Endothelial cell (in vitro differentiated cells): ENCODE results near the gene FRMD1. TPM values are rescaled to one million over a fixed set of nuclear protein-coding genes. Genes with fewer than 3 reads are reported as not detected.

ENCODE experiments used
- DNase-seq: peaks from one replicate; pipeline ENCODE4 v3.0.0; 2021; ENCODE audit warnings: low spot score
- H3K27ac Mint-ChIP-seq: one replicate; pipeline ENCODE4 v1.8.0; 2021; ENCODE audit warnings: mixed read lengths, inconsistent platforms; ENCODE audit not compliant: unreplicated experiment
- H3K27me3 Mint-ChIP-seq: one replicate; pipeline ENCODE4 v1.8.0; 2021; ENCODE audit warnings: mild to moderate bottlenecking, moderate library complexity, mixed read lengths, inconsistent platforms; ENCODE audit not compliant: unreplicated experiment
- H3K36me3 Mint-ChIP-seq: one replicate; pipeline ENCODE4 v1.8.0; 2021; ENCODE audit warnings: mild to moderate bottlenecking, low read depth, mixed read lengths, inconsistent platforms; ENCODE audit not compliant: unreplicated experiment
- H3K4me1 Mint-ChIP-seq: one replicate; pipeline ENCODE4 v1.8.0; 2021; ENCODE audit warnings: mild to moderate bottlenecking, mixed read lengths, inconsistent platforms; ENCODE audit not compliant: unreplicated experiment
- H3K4me3 Mint-ChIP-seq: one replicate; pipeline ENCODE4 v1.8.0; 2021; ENCODE audit warnings: mild to moderate bottlenecking, mixed read lengths, inconsistent platforms; ENCODE audit not compliant: unreplicated experiment
- H3K9me3 Mint-ChIP-seq: one replicate; pipeline ENCODE4 v1.8.0; 2021; ENCODE audit warnings: mixed read lengths, inconsistent platforms; ENCODE audit not compliant: unreplicated experiment
- total RNA-seq: library from RNA; stranded (reverse); fragmentation: NEBNext Ultra II Directional; extraction: Animal tissue kit (Norgen Biotek cat#: 25700); gene quantifications from one replicate; pipeline ENCODE4 v1.2.1, GENCODE V29; 2021; ENCODE audit not compliant: unreplicated experiment
- TF ChIP-seq, protein P1 (sequence below): fragments of 200-600 bp; sonication (generic); IDR thresholded peaks from one replicate; pipeline ENCODE4 v1.5.0; 2021; ENCODE audit warnings: antibody characterized with exemption; ENCODE audit not compliant: unreplicated experiment

FRMD1 gene
- total RNA-seq, 1 donor from 2014 or later: 0.05 TPM

DNA sequence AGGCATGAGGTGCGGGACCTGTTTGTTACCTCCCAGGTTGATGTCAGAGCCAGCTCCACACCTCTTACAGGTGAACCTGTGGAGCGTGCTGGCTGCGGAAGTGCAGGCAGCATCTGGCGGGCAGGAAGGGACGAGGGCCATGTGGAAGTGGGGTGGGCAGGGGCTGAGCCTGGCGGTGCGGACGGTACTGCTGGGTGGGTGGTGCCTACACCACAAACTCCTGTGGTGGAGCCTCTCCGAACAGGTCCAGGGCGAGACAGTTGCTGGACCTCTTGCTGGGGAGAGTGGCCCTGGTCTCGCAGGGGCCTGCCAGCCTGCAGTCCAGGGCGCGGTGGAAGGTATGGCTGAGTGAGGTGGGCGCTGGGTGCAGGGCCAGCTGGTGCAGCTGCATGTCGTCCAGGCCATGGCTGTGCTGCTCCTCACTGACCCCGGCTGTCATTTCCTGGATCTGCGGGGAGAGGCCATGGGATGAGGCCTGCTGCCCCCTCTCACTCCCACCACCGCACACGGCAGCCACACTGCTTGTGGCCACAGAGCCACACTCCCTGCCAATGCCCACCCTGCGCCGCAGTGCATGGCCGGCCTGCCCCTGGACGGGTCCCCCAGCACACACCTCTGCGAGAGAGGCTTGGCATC is 22.0 kb downstream of the FRMD1 start:
- H3K9me3 Mint-ChIP-seq: no peaks in the 10 kb centered on the region
- no peaks in the 10 kb centered on the region for H3K36me3 Mint-ChIP-seq
- DNase-seq: no peak
- no peaks in the 10 kb centered on the region for H3K27me3 Mint-ChIP-seq
- H3K4me1 Mint-ChIP-seq: no peaks in the 10 kb centered on the region
- H3K4me3 Mint-ChIP-seq: no peak overlapping the region
- no peak overlapping the region for H3K27ac Mint-ChIP-seq
- TF ChIP-seq, protein P1, sequence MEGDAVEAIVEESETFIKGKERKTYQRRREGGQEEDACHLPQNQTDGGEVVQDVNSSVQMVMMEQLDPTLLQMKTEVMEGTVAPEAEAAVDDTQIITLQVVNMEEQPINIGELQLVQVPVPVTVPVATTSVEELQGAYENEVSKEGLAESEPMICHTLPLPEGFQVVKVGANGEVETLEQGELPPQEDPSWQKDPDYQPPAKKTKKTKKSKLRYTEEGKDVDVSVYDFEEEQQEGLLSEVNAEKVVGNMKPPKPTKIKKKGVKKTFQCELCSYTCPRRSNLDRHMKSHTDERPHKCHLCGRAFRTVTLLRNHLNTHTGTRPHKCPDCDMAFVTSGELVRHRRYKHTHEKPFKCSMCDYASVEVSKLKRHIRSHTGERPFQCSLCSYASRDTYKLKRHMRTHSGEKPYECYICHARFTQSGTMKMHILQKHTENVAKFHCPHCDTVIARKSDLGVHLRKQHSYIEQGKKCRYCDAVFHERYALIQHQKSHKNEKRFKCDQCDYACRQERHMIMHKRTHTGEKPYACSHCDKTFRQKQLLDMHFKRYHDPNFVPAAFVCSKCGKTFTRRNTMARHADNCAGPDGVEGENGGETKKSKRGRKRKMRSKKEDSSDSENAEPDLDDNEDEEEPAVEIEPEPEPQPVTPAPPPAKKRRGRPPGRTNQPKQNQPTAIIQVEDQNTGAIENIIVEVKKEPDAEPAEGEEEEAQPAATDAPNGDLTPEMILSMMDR: no peak

DNA sequence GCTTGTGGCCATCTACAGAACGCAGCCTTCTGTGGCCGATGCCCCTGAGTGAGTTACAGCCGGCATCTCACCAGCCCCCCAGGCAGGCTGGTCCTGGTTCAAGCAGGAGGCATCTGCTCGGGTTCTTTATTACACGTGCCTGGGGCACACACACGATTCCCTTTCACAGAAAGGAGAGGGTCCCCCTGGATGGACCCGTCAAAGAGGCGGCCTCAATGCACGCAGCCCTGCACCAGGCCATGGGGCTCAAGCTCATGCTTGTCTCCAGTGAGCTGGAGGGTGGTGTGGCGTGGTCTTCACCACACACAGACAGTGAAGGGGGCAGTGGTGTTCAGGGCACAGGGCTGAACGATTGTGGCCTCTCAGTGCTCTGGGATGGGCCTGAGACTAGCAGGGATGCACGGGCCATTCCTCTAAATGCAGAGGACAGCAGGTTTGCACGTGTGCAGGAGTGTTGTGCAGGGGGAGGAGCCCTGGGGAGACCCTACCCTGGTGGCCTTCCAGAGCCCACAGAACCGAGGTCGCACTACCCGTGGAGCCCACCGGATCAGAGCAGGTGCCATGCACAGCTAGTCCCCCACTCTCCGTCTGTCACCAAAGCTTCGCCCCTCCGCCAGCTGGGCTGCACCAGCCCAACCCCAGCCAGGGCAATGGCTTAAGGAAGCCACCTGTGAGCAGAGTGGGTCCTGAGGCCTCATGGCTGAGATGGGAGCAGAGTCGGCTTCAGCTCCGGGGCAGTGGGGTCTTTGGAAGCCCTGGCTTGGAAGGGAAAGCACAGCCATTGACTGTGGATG is 23.1 kb downstream of the FRMD1 start:
- TF ChIP-seq, protein P1: no peak
- Mint-ChIP-seq H3K9me3 (no peaks in the 10 kb centered on the region), H3K36me3 (no peaks in the 10 kb centered on the region), H3K27me3 (no peaks in the 10 kb centered on the region), H3K27ac (no peak overlapping the region), H3K4me3 (no peak overlapping the region), H3K4me1 (no peaks in the 10 kb centered on the region)
- DNase-seq: no peak

DNA sequence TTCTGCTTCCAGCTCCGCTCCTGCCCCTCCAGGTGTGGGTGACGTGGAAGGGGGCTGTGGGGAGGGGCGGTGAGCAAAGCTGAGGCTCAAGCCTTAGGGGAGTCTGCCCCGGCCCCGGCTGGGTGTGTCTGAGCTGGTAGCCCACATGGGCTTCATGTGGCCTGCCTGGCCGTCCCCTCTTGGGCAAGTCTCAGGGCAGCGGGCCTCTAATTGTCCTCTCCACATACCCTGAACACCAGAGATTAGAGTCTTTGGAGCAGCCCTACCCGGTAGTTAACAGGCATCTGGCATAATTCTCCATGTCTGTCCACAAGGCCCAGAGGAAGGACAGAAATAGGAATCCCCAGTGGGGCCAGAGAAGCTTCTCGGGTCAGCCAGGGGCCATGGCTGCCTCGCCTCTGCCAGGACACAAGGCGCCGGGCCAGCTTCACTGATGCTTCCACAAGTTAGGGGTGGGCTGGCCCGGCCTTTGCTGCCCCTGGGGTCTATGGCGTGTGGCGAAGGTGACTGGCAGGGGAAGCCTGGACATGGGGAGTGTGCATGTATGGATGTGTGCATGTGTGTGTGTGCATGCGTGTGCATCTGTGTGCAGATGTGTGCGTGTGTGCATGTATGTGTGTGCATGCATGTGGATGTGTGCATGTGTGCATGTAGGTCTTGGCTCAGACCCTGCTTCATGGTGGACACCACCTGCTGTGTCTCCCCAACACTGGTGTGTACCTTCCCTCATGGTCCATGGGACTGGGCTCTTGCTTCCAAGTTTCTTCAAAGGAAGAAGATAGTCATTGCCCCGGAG is 24.0 kb downstream of the FRMD1 start:
- Mint-ChIP-seq H3K36me3 (no peaks in the 10 kb centered on the region), H3K27me3 (no peaks in the 10 kb centered on the region), H3K4me3 (no peak overlapping the region), H3K4me1 (no peaks in the 10 kb centered on the region), H3K9me3 (no peaks in the 10 kb centered on the region), H3K27ac (no peak overlapping the region)
- TF ChIP-seq, protein P1: no peak
- no peak for DNase-seq

GRCh38 chr6:168053957-168054471 is 25.0 kb downstream of the FRMD1 start:
- peaks cover 2% of the 10 kb centered on the region for H3K27me3 Mint-ChIP-seq
- H3K36me3 Mint-ChIP-seq: no peaks in the 10 kb centered on the region
- no peak overlapping the region for H3K4me3 Mint-ChIP-seq
- no peak for DNase-seq
- no peaks in the 10 kb centered on the region for H3K4me1 Mint-ChIP-seq
- TF ChIP-seq, protein P1: no peak
- H3K27ac Mint-ChIP-seq: no peak overlapping the region
- H3K9me3 Mint-ChIP-seq: no peaks in the 10 kb centered on the region
